Liver (tissue), 9 donors: ENCODE results near the gene CFAP65. TPM values are rescaled to one million over a fixed set of nuclear protein-coding genes. Genes with fewer than 3 reads are reported as not detected.

Experiments used
- DNase-seq: peaks from one replicate; pipeline ENCODE4 v3.0.0-alpha.2; 2017; ENCODE audit warnings: low spot score
- H3K27ac ChIP-seq, 2 donors: one replicate each; pipeline ENCODE4 v1.7.0; 2013; ENCODE audit warnings: inconsistent platforms in 2 of 2, low read length in 2 of 2, control low read depth in 1 of 2, low read depth in 1 of 2, mild to moderate bottlenecking in 1 of 2
- H3K27me3 ChIP-seq, 4 donors: one replicate each; pipeline versions ENCODE4 v1.6.1 to v1.7.0; 2013; ENCODE audit warnings: low read length in 3 of 4, inconsistent platforms in 1 of 4, mild to moderate bottlenecking in 1 of 4, moderate library complexity in 1 of 4; ENCODE audit not compliant: control insufficient read depth in 4 of 4, insufficient read depth in 4 of 4
- H3K36me3 ChIP-seq, 4 donors: one replicate each; pipeline versions ENCODE4 v1.6.1 to v1.7.0; 2013; ENCODE audit warnings: low read length in 3 of 4, mild to moderate bottlenecking in 3 of 4, low read depth in 1 of 4, moderate library complexity in 1 of 4; ENCODE audit not compliant: control insufficient read depth in 4 of 4, insufficient read depth in 3 of 4
- H3K4me1 ChIP-seq, 4 donors: one replicate each; pipeline versions ENCODE4 v1.6.1 to v1.7.0; 2013; ENCODE audit warnings: low read length in 3 of 4, mild to moderate bottlenecking in 3 of 4, moderate library complexity in 1 of 4; ENCODE audit not compliant: control insufficient read depth in 4 of 4, insufficient read depth in 4 of 4
- H3K4me3 ChIP-seq, 3 donors: one replicate each; pipeline versions ENCODE4 v1.6.1 to v1.7.0; 2013; ENCODE audit warnings: low read length in 3 of 3, control low read depth in 1 of 3, low read depth in 1 of 3, mild to moderate bottlenecking in 1 of 3
- H3K9ac ChIP-seq, 2 donors: one replicate each; pipeline ENCODE4 v1.7.0; 2013; ENCODE audit warnings: low read length in 2 of 2, mild to moderate bottlenecking in 2 of 2, moderate library complexity in 2 of 2, control low read depth in 1 of 2, low read depth in 1 of 2
- H3K9me3 ChIP-seq, 4 donors: one replicate each; pipeline versions ENCODE4 v1.6.1 to v1.7.0; 2013; ENCODE audit warnings: low read length in 3 of 4; ENCODE audit not compliant: control insufficient read depth in 4 of 4
- ATF3 ChIP-seq: IDR thresholded peaks from 2 replicates; pipeline ENCODE4 v1.6.1; 2016; ENCODE audit warnings: antibody characterized with exemption
- CTCF ChIP-seq: fragments of 150-350 bp; IDR thresholded peaks from 2 replicates; pipeline ENCODE4 v1.5.1; 2017; ENCODE audit warnings: improper control_type of control experiment, low read depth, low read length; ENCODE audit not compliant: missing input control
- EGR1 ChIP-seq, 2 donors: IDR thresholded peaks; 2 replicates each; pipeline ENCODE4 v1.6.1; 2016 to 2018; ENCODE audit warnings: antibody characterized with exemption in 2 of 2, low read depth in 2 of 2
- FOXA1 ChIP-seq: IDR thresholded peaks from 2 replicates; pipeline ENCODE4 v1.6.1; 2016; ENCODE audit warnings: antibody characterized with exemption
- FOXA2 ChIP-seq: IDR thresholded peaks from 2 replicates; pipeline ENCODE4 v1.6.1; 2016; ENCODE audit warnings: antibody characterized with exemption
- GABPA ChIP-seq, 2 donors: IDR thresholded peaks in 1 of 2; conservative IDR thresholded peaks in 1 of 2; 2 replicates each; pipeline ENCODE4 v1.6.1; 2016; ENCODE audit warnings: antibody characterized with exemption in 2 of 2, mild to moderate bottlenecking in 1 of 2, moderate library complexity in 1 of 2
- HNF4A ChIP-seq, 2 donors: conservative IDR thresholded peaks; 2 replicates each; pipeline ENCODE4 v1.6.1; 2016; ENCODE audit warnings: antibody characterized with exemption in 2 of 2, mild to moderate bottlenecking in 2 of 2
- HNF4G ChIP-seq: IDR thresholded peaks from 2 replicates; pipeline ENCODE4 v1.6.1; 2016; ENCODE audit warnings: antibody characterized with exemption
- JUND ChIP-seq, 2 donors: IDR thresholded peaks; 2 replicates each; pipeline ENCODE4 v1.6.1; 2016; ENCODE audit warnings: antibody characterized with exemption in 2 of 2
- NR2F2 ChIP-seq: IDR thresholded peaks from 2 replicates; pipeline ENCODE4 v1.6.1; 2016; ENCODE audit warnings: antibody characterized with exemption
- RAD21 ChIP-seq, 2 donors: IDR thresholded peaks; 2 replicates each; pipeline ENCODE4 v1.6.1; 2016; ENCODE audit warnings: antibody characterized with exemption in 2 of 2, mild to moderate bottlenecking in 2 of 2
- REST ChIP-seq: IDR thresholded peaks from 2 replicates; pipeline ENCODE4 v1.6.1; 2016; ENCODE audit warnings: antibody characterized with exemption, mild to moderate bottlenecking
- RXRA ChIP-seq, 2 donors: IDR thresholded peaks; 2 replicates each; pipeline ENCODE4 v1.6.1; 2017 to 2018; ENCODE audit warnings: antibody characterized with exemption in 2 of 2, mild to moderate bottlenecking in 1 of 2
- SP1 ChIP-seq: IDR thresholded peaks from 2 replicates; pipeline ENCODE4 v1.6.1; 2018; ENCODE audit warnings: antibody characterized with exemption, mild to moderate bottlenecking
- TAF1 ChIP-seq: conservative IDR thresholded peaks from 2 replicates; pipeline ENCODE4 v1.6.1; 2016; ENCODE audit warnings: antibody characterized with exemption, mild to moderate bottlenecking
- YY1 ChIP-seq: IDR thresholded peaks from 2 replicates; pipeline ENCODE4 v1.6.1; 2016; ENCODE audit warnings: antibody characterized with exemption, mild to moderate bottlenecking
- whole genome bisulfite sequencing: extraction: QIAGEN DNeasy Blood & Tissue Kit; methylation state at CpG from one replicate; pipeline ENCODE4 v1.1.7; 2013; 5-methylcytosine and 5-hydroxymethylcytosine counted together
- polyA plus RNA-seq, 2 donors: library from polyadenylated mRNA; stranded (reverse) in 1 of 2; unstranded in 1 of 2; fragments of 200-250 nt in 1 of 2; fragments of >200 nt in 1 of 2; fragmentation: Nextera tagmentation in 1 of 2; extraction: Ambion mirVana in 1 of 2; gene quantifications; one replicate each; pipeline versions ENCODE4 v1.2.1 to v1.2.3, GENCODE V29; 2013 to 2015
- total RNA-seq, 2 donors: library from RNA; depleted of rRNA; stranded (reverse); fragments of >200 nt; gene quantifications; one replicate each; pipeline ENCODE4 v1.2.3, GENCODE V29; 2014
- donor health status: healthy.
- donor health status: healthy.
- donor health status: healthy.
- donor health status: healthy.
- donor health status: healthy.

CFAP65 gene
- total and polyA plus RNA-seq, 4 donors: not detected

GRCh38 chr2:219058541-219059374 is 17.4 kb upstream of the CFAP65 start:
- Histone ChIP-seq H3K4me1 (peaks cover 12 to 40% (median 29%) of the 10 kb centered on the region in 4 donors), H3K36me3 (peaks cover 0 to 6% (median 0%) of the 10 kb centered on the region in 4 donors), H3K27me3 (peaks cover 0 to 3% (median 0%) of the 10 kb centered on the region in 4 donors), H3K27ac (peak overlapping the region in 1 of 2 donors; percentile 75), H3K4me3 (peak overlapping the region; percentile 53 to 56 (median 54)), H3K9ac (peak overlapping the region in 1 of 2 donors; percentile 5), H3K9me3 (no peaks in the 10 kb centered on the region)
- 4% methylated on average over 42 of the region's 42 CpGs for WGBS
- peak; percentile 74 for DNase-seq
- TF ChIP-seq FOXA2: peak; percentile 30
- peak; percentile 35 to 70 for TF ChIP-seq RAD21 (IDR thresholded peaks at IDR 0.05)
- TF ChIP-seq JUND (IDR thresholded peaks at IDR 0.05): peak in 1 of 2 donors; percentile 11
- no peak for TF ChIP-seq TAF1
- TF ChIP-seq REST: peak; percentile 65
- peak; percentile 64 for TF ChIP-seq HNF4A (conservative IDR thresholded peaks at IDR 0.05)
- no peak for TF ChIP-seq GABPA (IDR thresholded peaks at IDR 0.05 in 1 of 2, conservative IDR thresholded peaks at IDR 0.05 in 1 of 2)
- TF ChIP-seq EGR1 (IDR thresholded peaks at IDR 0.05; ENCODE audit: low read depth in 2 of 2): peak in 1 of 2 donors; percentile 67
- no peak for TF ChIP-seq ATF3
- peak in 1 of 2 donors; percentile 44 for TF ChIP-seq RXRA (IDR thresholded peaks at IDR 0.05)
- TF ChIP-seq YY1: no peak
- peak; percentile 75 for TF ChIP-seq SP1
- TF ChIP-seq NR2F2: no peak
- TF ChIP-seq FOXA1: no peak

GRCh38 chr2:219057709-219058540 is 16.6 kb upstream of the CFAP65 start:
- TF ChIP-seq HNF4G: no peak
- peak; percentile 95 to 98 for TF ChIP-seq RAD21 (IDR thresholded peaks at IDR 0.05)
- peak; percentile 98 for TF ChIP-seq CTCF
- Histone ChIP-seq H3K27ac (no peak overlapping the region), H3K27me3 (peaks cover 0 to 3% (median 0%) of the 10 kb centered on the region in 4 donors), H3K9me3 (no peaks in the 10 kb centered on the region), H3K36me3 (peaks cover 0 to 6% (median 0%) of the 10 kb centered on the region in 4 donors), H3K9ac (no peak overlapping the region), H3K4me3 (peak overlapping the region in 2 of 3 donors; percentile 26 to 30), H3K4me1 (peaks cover 12 to 40% (median 29%) of the 10 kb centered on the region in 4 donors)
- DNase-seq: peak; percentile 77
- 19% methylated on average over 52 of the region's 52 CpGs for WGBS
